ENCODE data around the gene PRCP. TPM values are rescaled to one million over a fixed set of nuclear protein-coding genes. Genes with fewer than 3 reads are reported as not detected.

Gene PRCP
- total RNA-seq, 1 donor from 2014 or later = 68.8 TPM

GRCh38 chr11:82826526-82826925, 73.7 kb downstream of the PRCP start:
- DNase-seq = no peak

- DNase-seq = no peak
These were observed 76.3 kb downstream of the PRCP start for GRCh38 chr11:82823647-82824619.

- DNase-seq = no peak
These were observed 81.7 kb downstream of the PRCP start for GRCh38 chr11:82818409-82819043.

GRCh38 chr11:82815406-82815805, 84.8 kb downstream of the PRCP start:
- no peak for DNase-seq

GRCh38 chr11:82814379-82814778, 85.9 kb downstream of the PRCP start:
- no peak for DNase-seq

- no peak for DNase-seq
These were observed 88.9 kb downstream of the PRCP start for GRCh38 chr11:82811369-82811768.

GRCh38 chr11:82810738-82811137, 89.5 kb downstream of the PRCP start:
- no peak for DNase-seq

- no peak for DNase-seq
These were observed 89.9 kb downstream of the PRCP start for GRCh38 chr11:82810326-82810725.

GRCh38 chr11:82807646-82808045, 92.6 kb downstream of the PRCP start:
- DNase-seq = no peak

- DNase-seq = no peak
These were observed 97.5 kb downstream of the PRCP start for GRCh38 chr11:82802710-82803109.

- DNase-seq = no peak
These were observed 103.0 kb downstream of the PRCP start for GRCh38 chr11:82796998-82797961.

- no peak for DNase-seq
These were observed 105.7 kb downstream of the PRCP start for GRCh38 chr11:82794490-82794889.

- no peak for DNase-seq
These were observed 107.2 kb downstream of the PRCP start for GRCh38 chr11:82792822-82793569.

- no peak for DNase-seq
These were observed 107.9 kb downstream of the PRCP start for GRCh38 chr11:82792319-82792718.

- DNase-seq = no peak
These were observed 108.5 kb downstream of the PRCP start for GRCh38 chr11:82791779-82792178.

GRCh38 chr11:82790723-82791484, 109.3 kb downstream of the PRCP start:
- DNase-seq = no peak

- DNase-seq = no peak
These were observed 112.2 kb downstream of the PRCP start for GRCh38 chr11:82787981-82788380.

- no peak for DNase-seq
These were observed 113.4 kb downstream of the PRCP start for GRCh38 chr11:82786836-82787235.

GRCh38 chr11:82786001-82786400, 114.2 kb downstream of the PRCP start:
- no peak for DNase-seq

- no peak for DNase-seq
These were observed 117.3 kb downstream of the PRCP start for GRCh38 chr11:82782825-82783374.

- no peak for DNase-seq
These were observed 121.5 kb downstream of the PRCP start for GRCh38 chr11:82778776-82779175.

Measured in skin of body (tissue), 2 donors.